GM21423 (cell line): ENCODE measurements around the gene SERTM1.

Experiments used
- ATAC-seq: cut with Tn5 transposase; IDR thresholded peaks from one replicate; pipeline ENCODE4 v1.9.1; 2021; ENCODE audit warnings: mild to moderate bottlenecking, moderate library complexity; ENCODE audit not compliant: unreplicated experiment

Gene SERTM1

GRCh38 chr13:36709136-36709890 is 35.5 kb downstream of the SERTM1 start:
- ATAC-seq = no peak

GRCh38 chr13:36710396-36710795 is 36.6 kb downstream of the SERTM1 start:
- no peak for ATAC-seq

- no peak for ATAC-seq
Measured at GRCh38 chr13:36712290-36712689, 38.5 kb downstream of the SERTM1 start.

- ATAC-seq = no peak
Measured at GRCh38 chr13:36712770-36713169, 39.0 kb downstream of the SERTM1 start.

- no peak for ATAC-seq
Measured at GRCh38 chr13:36713887-36714286, 40.1 kb downstream of the SERTM1 start.

- ATAC-seq = no peak
Measured at GRCh38 chr13:36715841-36716240, 42.0 kb downstream of the SERTM1 start.

- ATAC-seq = no peak
Measured at GRCh38 chr13:36717017-36717416, 43.2 kb downstream of the SERTM1 start.

GRCh38 chr13:36717966-36718545 is 44.2 kb downstream of the SERTM1 start:
- ATAC-seq = no peak

GRCh38 chr13:36718686-36719085 is 44.9 kb downstream of the SERTM1 start:
- no peak for ATAC-seq

- no peak for ATAC-seq
Measured at GRCh38 chr13:36724141-36724540, 50.3 kb downstream of the SERTM1 start.

GRCh38 chr13:36725936-36726335 is 52.1 kb downstream of the SERTM1 start:
- no peak for ATAC-seq

- no peak for ATAC-seq
Measured at GRCh38 chr13:36728006-36728405, 54.2 kb downstream of the SERTM1 start.

- ATAC-seq = no peak
Measured at GRCh38 chr13:36736119-36736726, 62.4 kb downstream of the SERTM1 start.

GRCh38 chr13:36737524-36738083 is 63.8 kb downstream of the SERTM1 start:
- no peak for ATAC-seq

GRCh38 chr13:36745436-36745835 is 71.6 kb downstream of the SERTM1 start:
- ATAC-seq = no peak

- ATAC-seq = no peak
Measured at GRCh38 chr13:36746051-36746450, 72.2 kb downstream of the SERTM1 start.
